ENCODE measurements around the gene FGFR4. TPM values are rescaled to one million over a fixed set of nuclear protein-coding genes. Genes with fewer than 3 reads are reported as not detected.
A peak's percentile ranks its signal among the peaks of the same experiment; 100 is the strongest.

Gene FGFR4
- total RNA-seq, 3 donors from 2014 or later, result 25.3 to 60.3 (median 28.9) TPM

DNA sequence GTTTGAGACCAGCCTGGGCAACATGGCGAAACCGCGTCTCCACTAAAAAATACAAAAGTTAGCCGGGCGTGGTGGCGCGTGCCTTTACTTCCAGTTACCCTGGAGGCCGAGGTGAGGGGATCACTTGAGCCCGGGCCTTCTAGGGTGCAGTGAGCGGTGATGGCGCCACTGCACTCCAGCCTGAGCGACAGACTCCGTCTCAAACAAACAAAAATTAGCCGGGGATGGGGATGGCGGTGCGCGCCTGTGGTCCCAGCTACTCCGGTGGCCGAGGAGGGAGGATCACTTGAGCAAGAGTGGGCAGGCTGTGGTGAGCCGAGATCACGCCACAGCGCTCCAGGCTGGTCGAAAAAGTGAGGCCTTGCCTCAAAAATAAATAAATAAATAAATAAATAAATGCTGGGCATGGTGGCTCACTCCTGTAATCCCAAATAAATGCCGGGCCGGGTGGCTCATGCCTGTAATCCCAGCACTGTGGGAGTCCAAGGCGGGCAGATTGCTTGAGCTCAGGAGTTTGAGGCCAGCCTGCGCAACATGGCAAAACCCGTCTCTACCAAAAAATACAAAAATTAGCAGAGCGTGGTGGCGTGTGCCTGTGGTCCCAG lies 30.8 kb downstream of the FGFR4 start:
- Histone ChIP-seq H3K4me3 (no peak overlapping the region), H3K9me3 (no peaks in the 10 kb centered on the region), H3K36me3 (ENCODE audit: low read depth) (no peaks in the 10 kb centered on the region), H3K4me1 (ENCODE audit: low read depth) (no peaks in the 10 kb centered on the region)
- DNase-seq, result peak in 2 of 3 donors; percentile 28 to 46
- intact Hi-C loops (cut with DNase I, micrococcal nuclease), result no loop called here
- TF ChIP-seq, protein P1, sequence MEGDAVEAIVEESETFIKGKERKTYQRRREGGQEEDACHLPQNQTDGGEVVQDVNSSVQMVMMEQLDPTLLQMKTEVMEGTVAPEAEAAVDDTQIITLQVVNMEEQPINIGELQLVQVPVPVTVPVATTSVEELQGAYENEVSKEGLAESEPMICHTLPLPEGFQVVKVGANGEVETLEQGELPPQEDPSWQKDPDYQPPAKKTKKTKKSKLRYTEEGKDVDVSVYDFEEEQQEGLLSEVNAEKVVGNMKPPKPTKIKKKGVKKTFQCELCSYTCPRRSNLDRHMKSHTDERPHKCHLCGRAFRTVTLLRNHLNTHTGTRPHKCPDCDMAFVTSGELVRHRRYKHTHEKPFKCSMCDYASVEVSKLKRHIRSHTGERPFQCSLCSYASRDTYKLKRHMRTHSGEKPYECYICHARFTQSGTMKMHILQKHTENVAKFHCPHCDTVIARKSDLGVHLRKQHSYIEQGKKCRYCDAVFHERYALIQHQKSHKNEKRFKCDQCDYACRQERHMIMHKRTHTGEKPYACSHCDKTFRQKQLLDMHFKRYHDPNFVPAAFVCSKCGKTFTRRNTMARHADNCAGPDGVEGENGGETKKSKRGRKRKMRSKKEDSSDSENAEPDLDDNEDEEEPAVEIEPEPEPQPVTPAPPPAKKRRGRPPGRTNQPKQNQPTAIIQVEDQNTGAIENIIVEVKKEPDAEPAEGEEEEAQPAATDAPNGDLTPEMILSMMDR (IDR thresholded peaks at IDR 0.05), result no peak
- ATAC-seq, result no peak

DNA sequence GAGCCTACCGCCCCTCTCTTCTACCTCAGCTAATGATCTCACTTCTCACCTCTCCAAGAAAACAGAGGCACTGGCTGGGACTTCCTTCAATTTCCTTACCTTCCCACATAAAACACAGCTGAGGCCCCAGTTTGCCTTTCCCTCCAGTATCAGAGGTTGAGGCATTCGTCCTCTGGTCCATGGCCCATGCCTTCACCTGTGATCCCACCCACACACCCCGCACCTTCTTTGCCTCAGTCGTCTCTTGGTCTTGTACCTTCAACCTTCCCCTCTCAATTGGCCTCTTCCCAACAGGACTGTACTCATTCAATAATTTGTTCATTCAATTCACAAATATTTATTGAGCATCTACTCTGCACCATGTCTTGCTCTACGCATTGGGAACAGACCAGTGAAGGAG lies 35.9 kb downstream of the FGFR4 start:
- TF ChIP-seq, protein P1 (IDR thresholded peaks at IDR 0.05), result no peak
- ATAC-seq, result no peak
- no peak overlapping the region for H3K4me3 ChIP-seq
- DNase-seq, result peak in 1 of 3 donors; percentile 10
- intact Hi-C loops (cut with DNase I, micrococcal nuclease), result no loop called here
- H3K4me1 ChIP-seq (ENCODE audit: low read depth), result no peaks in the 10 kb centered on the region
- no peaks in the 10 kb centered on the region for H3K9me3 ChIP-seq
- no peaks in the 10 kb centered on the region for H3K36me3 ChIP-seq (ENCODE audit: low read depth)

DNA sequence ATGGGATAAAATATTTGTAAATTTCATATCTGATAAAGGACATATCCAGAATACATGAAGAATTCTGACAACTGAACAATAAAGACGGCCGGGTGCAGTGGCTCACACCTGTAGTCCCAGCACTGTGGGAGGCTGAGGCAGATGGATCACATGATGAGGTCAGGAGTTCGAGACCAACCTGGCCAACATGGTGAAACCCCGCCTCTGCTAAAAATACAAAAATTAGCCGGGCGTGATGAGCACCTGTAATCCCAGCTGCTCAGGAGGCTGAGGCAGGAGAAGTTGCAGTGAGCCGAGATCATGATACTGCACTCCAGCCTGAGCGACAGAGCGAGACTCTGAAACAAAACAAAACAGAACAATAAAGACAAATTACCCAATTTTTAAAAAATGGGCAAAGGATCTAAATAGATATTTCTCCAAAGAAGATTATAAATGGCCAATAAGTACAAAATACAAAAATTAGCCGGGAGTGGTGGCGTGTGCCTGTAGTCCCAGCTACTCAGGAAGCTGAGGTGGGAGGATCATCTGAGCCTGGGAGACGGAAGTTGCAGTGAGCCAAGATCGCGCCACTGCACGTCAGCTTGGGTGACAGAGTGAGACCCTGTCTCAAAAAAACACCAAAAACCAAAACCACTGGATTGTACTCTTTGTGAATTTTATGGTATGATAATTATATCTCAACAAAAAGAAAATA lies 37.2 kb downstream of the FGFR4 start:
- H3K4me3 ChIP-seq, result no peak overlapping the region
- DNase-seq, result peak in 2 of 3 donors; percentile 14 to 33
- H3K9me3 ChIP-seq, result no peaks in the 10 kb centered on the region
- no peaks in the 10 kb centered on the region for H3K36me3 ChIP-seq (ENCODE audit: low read depth)
- no peak for ATAC-seq
- TF ChIP-seq, protein P1 (IDR thresholded peaks at IDR 0.05), result no peak
- intact Hi-C loops (cut with DNase I, micrococcal nuclease), result no loop called here
- H3K4me1 ChIP-seq (ENCODE audit: low read depth), result no peaks in the 10 kb centered on the region

DNA sequence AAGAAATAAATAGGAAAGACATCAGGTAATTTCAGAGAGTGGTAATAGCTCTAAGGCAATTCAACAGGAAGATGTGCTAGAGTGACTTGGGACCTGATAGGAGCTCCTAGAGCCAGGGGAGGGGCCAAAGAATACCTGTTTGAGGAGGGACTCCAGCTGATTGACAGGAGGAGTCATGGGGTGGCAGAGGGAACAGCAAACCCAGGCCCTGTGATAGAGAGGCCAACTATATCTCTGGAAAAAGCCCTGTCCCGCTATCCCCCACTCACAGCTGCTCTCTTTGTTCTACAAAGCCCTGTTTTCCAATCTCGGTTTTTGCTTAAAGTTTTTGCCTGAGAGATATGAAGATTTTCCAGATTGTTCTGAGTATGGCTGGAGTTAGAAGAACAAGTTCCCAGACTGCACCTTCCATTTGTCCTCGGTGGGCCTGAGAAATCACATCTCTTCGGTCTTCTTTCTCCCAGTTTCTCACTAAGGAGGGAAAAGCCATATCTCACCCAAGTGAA lies 37.8 kb downstream of the FGFR4 start:
- Histone ChIP-seq H3K4me3 (no peak overlapping the region), H3K4me1 (ENCODE audit: low read depth) (no peaks in the 10 kb centered on the region), H3K36me3 (ENCODE audit: low read depth) (no peaks in the 10 kb centered on the region), H3K9me3 (no peaks in the 10 kb centered on the region)
- intact Hi-C loops (cut with DNase I, micrococcal nuclease), result no loop called here
- DNase-seq, result no peak
- TF ChIP-seq, protein P1 (IDR thresholded peaks at IDR 0.05), result no peak
- ATAC-seq, result peak; percentile 62

DNA sequence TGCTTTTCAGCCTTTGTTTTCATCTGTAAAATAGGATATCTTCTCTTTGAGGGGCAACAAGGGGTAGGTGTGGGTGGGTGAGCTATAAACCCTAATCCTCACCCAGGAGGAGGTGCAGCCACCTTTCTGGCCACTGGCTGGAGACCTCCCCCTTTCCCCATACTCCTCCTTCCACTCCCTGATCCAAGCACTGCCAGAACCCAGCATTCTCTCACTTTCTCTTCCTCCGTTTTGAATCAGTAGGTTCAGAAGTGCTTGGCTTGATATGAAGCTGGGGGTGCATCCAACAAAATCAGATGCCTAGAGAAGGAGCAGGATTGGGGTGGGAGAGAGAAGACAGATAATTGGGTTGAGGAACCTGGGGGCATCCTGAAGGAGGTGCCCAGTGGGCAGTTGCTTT lies 40.1 kb downstream of the FGFR4 start:
- no peak for ATAC-seq
- Histone ChIP-seq H3K4me3 (no peak overlapping the region), H3K9me3 (no peaks in the 10 kb centered on the region), H3K4me1 (ENCODE audit: low read depth) (no peaks in the 10 kb centered on the region), H3K36me3 (ENCODE audit: low read depth) (no peaks in the 10 kb centered on the region)
- DNase-seq, result peak in 1 of 3 donors; percentile 8
- TF ChIP-seq, protein P1 (IDR thresholded peaks at IDR 0.05), result no peak
- intact Hi-C loops (cut with DNase I, micrococcal nuclease), result no loop called here

Data from mucosa of descending colon (tissue), 3 donors.